Ovary (tissue), 9 donors: ENCODE data around the gene TTC28. TPM values are rescaled to one million over a fixed set of nuclear protein-coding genes. Genes with fewer than 3 reads are reported as not detected.
"Not testable (repeated sequence)": the region's sequence is repeated elsewhere in the genome, so short reads cannot be mapped to it uniquely, and the experiment has no call there.

ENCODE experiments used
- DNase-seq, 5 donors: peaks; one replicate each; pipeline ENCODE4 v3.0.0-alpha.2; 2019 to 2020
- H3K27ac ChIP-seq, 2 donors: fragments of 200-600 bp; one replicate each; pipeline versions ENCODE4 v1.5.1 to v1.8.0; 2019 to 2022
- H3K27me3 ChIP-seq: fragments of 200-600 bp; one replicate; pipeline ENCODE4 v1.8.0; 2022
- H3K36me3 ChIP-seq: fragments of 200-600 bp; sonication (generic); one replicate; pipeline ENCODE4 v1.5.1; 2019
- H3K4me1 ChIP-seq: one replicate; pipeline ENCODE4 v1.8.1; 2013; ENCODE audit warnings: mild to moderate bottlenecking, moderate library complexity; ENCODE audit not compliant: insufficient read depth
- H3K4me3 ChIP-seq: fragments of 200-600 bp; sonication (generic); one replicate; pipeline ENCODE4 v1.5.1; 2017
- H3K9me3 ChIP-seq, 2 donors: fragments of 200-600 bp in 1 of 2; sonication (generic) in 1 of 2; one replicate each; pipeline versions ENCODE4 v1.5.1 to v1.8.1; 2013 to 2019; ENCODE audit warnings: mild to moderate bottlenecking in 1 of 2, moderate library complexity in 1 of 2
- EP300 ChIP-seq: sonication (generic); formaldehyde crosslinking; IDR thresholded peaks from one replicate; pipeline ENCODE4 v1.6.1; 2017; ENCODE audit warnings: antibody characterized with exemption
- POLR2A ChIP-seq: fragments of 450-650 bp; IDR thresholded peaks from one replicate; pipeline ENCODE4 v1.6.1; 2017; ENCODE audit warnings: antibody characterized with exemption, mild to moderate bottlenecking, moderate library complexity
- WGBS, 3 donors: extraction: QIAGEN DNeasy Blood & Tissue Kit in 1 of 3; methylation state at CpG; one replicate each; pipeline versions ENCODE4 v1.1.5 to v1.1.7; 2013 to 2017; 5-methylcytosine and 5-hydroxymethylcytosine counted together
- intact Hi-C, 4 donors: fragments of 100-400 bp; cut with DNase I; formaldehyde crosslinking; loops; one replicate each; pipeline versions ENCODE4 v1.11.0 to v1.15.1; 2022 to 2023
- polyA plus RNA-seq, 2 donors: library from polyadenylated mRNA; stranded (reverse); fragments of 200-250 nt in 1 of 2; fragments of 350-450 nt in 1 of 2; fragmentation: Illumina TruSeq in 1 of 2; extraction: RNeasy Lipid Tissue Mini Kit (QIAGEN cat#74804) in 1 of 2; gene quantifications; one replicate each; pipeline ENCODE4 v1.2.3, GENCODE V29; 2013 to 2014
- total RNA-seq, 7 donors: library from RNA; depleted of rRNA in 2 of 7; stranded (reverse); fragments of >200 nt in 2 of 7; fragmentation: NEBNext Ultra II Directional in 3 of 7; extraction: Animal tissue kit (Norgen Biotek cat#: 25700) in 3 of 7; gene quantifications; one replicate each; pipeline versions ENCODE4 v1.1.0 to v1.2.4, GENCODE V29; 2016 to 2023
- TF ChIP-seq, protein P1 (sequence below), 3 donors: fragments of 450-650 bp in 2 of 3; fragments of 200-600 bp in 1 of 3; IDR thresholded peaks; one replicate each; pipeline versions ENCODE4 v1.5.1 to v1.8.0; 2016 to 2022; ENCODE audit warnings: antibody characterized with exemption in 3 of 3, mild to moderate bottlenecking in 1 of 3
- donor health status: DM: no; HTN: no; CAD: no; lungs with moderate emphysema.
- donor health status: DM: no; HTN: no; CAD: no.
- donor health status: Bipolar disorder and iron deficiency.
- donor health status: DM: yes; HTN: yes; CAD: no.
- donor health status: DM: no; HTN: no; CAD: no.
- donor health status: DM: yes; HTN: yes; CAD: no.

Gene TTC28
- total and polyA plus RNA-seq, 9 donors, result 16.7 to 127 (median 72.9) TPM

DNA sequence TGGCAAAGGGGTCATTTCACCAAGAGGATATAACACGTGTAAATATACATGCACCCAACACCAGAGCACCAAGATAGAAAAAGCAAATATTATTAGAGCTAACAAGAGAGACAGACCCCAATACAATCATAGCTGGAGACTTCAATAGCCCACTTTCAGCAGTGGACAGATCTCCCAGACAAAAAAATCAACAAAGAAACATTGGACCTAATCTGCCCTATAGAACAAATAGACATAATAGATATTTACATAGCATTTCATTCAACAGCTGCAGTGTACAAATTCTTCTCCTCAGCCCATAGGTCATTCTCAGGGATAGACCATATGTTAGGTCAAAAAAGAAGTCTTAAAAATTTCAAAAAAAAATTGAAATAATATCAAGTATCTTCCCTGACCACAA lies 312.8 kb downstream of the TTC28 start:
- no peak for DNase-seq
- TF ChIP-seq EP300 (no peak), POLR2A (no peak)
- TF ChIP-seq, protein P1, sequence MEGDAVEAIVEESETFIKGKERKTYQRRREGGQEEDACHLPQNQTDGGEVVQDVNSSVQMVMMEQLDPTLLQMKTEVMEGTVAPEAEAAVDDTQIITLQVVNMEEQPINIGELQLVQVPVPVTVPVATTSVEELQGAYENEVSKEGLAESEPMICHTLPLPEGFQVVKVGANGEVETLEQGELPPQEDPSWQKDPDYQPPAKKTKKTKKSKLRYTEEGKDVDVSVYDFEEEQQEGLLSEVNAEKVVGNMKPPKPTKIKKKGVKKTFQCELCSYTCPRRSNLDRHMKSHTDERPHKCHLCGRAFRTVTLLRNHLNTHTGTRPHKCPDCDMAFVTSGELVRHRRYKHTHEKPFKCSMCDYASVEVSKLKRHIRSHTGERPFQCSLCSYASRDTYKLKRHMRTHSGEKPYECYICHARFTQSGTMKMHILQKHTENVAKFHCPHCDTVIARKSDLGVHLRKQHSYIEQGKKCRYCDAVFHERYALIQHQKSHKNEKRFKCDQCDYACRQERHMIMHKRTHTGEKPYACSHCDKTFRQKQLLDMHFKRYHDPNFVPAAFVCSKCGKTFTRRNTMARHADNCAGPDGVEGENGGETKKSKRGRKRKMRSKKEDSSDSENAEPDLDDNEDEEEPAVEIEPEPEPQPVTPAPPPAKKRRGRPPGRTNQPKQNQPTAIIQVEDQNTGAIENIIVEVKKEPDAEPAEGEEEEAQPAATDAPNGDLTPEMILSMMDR (IDR thresholded peaks at IDR 0.05), result no peak
- Histone ChIP-seq H3K27me3 (no peaks in the 10 kb centered on the region), H3K4me3 (no peak overlapping the region), H3K27ac (no peak overlapping the region), H3K36me3 (no peaks in the 10 kb centered on the region), H3K9me3 (peaks cover 0 to 9% of the 10 kb centered on the region in 2 donors), H3K4me1 (no peaks in the 10 kb centered on the region)
- 89 to 100% (median 97%) methylated on average over 1 of the region's 1 CpG for WGBS, 3 donors
- intact Hi-C loops, result no loop called here

DNA sequence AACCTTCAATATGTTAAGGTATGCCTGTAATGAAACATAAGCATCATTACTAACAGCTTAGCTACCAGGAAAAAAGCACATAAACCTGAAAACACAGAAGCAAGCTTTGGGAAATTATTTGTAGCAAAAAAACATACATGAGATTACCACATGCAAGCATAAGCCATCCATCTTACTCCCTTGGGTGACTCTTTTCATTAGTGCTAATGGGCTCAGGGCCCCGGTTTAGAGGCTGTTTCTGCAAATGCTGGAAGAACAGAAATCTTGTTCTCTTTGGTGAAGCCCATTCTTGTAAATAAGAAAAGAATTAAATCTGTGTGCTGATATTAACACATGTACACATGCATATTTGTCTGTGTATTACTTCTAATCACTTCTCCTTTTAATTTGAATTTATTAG lies 314.3 kb downstream of the TTC28 start:
- intact Hi-C loops, result no loop called here
- no peak for DNase-seq
- no peak overlapping the region for H3K4me3 ChIP-seq
- H3K36me3 ChIP-seq, result no peaks in the 10 kb centered on the region
- H3K27me3 ChIP-seq, result no peaks in the 10 kb centered on the region
- H3K27ac ChIP-seq, result no peak overlapping the region
- peaks cover 0 to 9% of the 10 kb centered on the region in 2 donors for H3K9me3 ChIP-seq
- no peaks in the 10 kb centered on the region for H3K4me1 ChIP-seq
- TF ChIP-seq EP300, result no peak
- TF ChIP-seq, protein P1 (IDR thresholded peaks at IDR 0.05), result no peak
- TF ChIP-seq POLR2A, result no peak
- WGBS, 3 donors, result 95 to 97% (median 97%) methylated on average over 1 of the region's 1 CpG

DNA sequence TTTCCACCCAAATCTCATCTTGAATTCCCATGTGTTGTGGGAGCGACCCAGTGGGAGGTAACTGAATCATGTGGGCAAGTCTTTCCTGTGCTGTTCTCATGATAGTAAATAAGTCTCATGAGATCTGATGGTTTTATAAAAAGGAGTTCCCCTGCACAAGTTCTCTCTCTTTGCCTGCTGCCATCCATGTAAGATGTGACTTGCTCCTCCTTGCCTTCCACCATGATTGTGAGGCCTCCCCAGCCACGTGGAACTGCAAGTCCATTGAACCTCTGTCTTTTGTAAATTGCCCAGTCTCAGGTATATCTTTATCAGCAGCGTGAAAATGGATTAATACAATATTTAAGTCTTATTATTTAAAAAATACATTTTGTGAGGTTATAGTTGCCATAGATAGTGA lies 315.5 kb downstream of the TTC28 start:
- H3K4me3 ChIP-seq, H3K9me3 ChIP-seq, intact Hi-C loops, DNase-seq, H3K27me3 ChIP-seq, H3K4me1 ChIP-seq, H3K27ac ChIP-seq, H3K36me3 ChIP-seq: not testable (repeated sequence)
- WGBS, 3 donors, result 96 to 97% (median 97%) methylated on average over 3 of the region's 3 CpGs

GRCh38 chr22:28360939-28361338 lies 318.7 kb downstream of the TTC28 start:
- Histone ChIP-seq H3K4me3 (no peak overlapping the region), H3K9me3 (peaks cover 0 to 9% of the 10 kb centered on the region in 2 donors), H3K4me1 (no peaks in the 10 kb centered on the region), H3K27me3 (no peaks in the 10 kb centered on the region), H3K36me3 (no peaks in the 10 kb centered on the region), H3K27ac (no peak overlapping the region)
- TF ChIP-seq, protein P1 (IDR thresholded peaks at IDR 0.05), result no peak
- TF ChIP-seq POLR2A, result no peak
- DNase-seq, result no peak
- intact Hi-C loops, result no loop called here

- TF ChIP-seq, protein P1 (IDR thresholded peaks at IDR 0.05), result no peak
- intact Hi-C loops, result no loop called here
- WGBS, 3 donors, result 55 to 68% (median 61%) methylated on average over 2 of the region's 2 CpGs
- Histone ChIP-seq H3K27ac (no peak overlapping the region), H3K27me3 (no peaks in the 10 kb centered on the region), H3K4me1 (no peaks in the 10 kb centered on the region), H3K36me3 (no peaks in the 10 kb centered on the region), H3K9me3 (peaks cover 0 to under 1% of the 10 kb centered on the region in 2 donors), H3K4me3 (no peak overlapping the region)
- DNase-seq, result no peak
Measured at GRCh38 chr22:28358312-28358711, 321.3 kb downstream of the TTC28 start.
